HCT116 (cell line): ENCODE measurements around the gene CNPY1. TPM values are rescaled to one million over a fixed set of nuclear protein-coding genes. Genes with fewer than 3 reads are reported as not detected.

Experiments
- ATAC-seq: fragments of 200-7000 bp; cut with Tn5 transposase; 2 replicates; pipeline ENCODE4 v1.9.1; 2020; ENCODE audit warnings: mild to moderate bottlenecking, moderate library complexity
- BruUV-seq: library from RNA; stranded (reverse); fragments of 400-500 nt; replicated peaks from 2 replicates; lab custom pipeline; 2021; lab: Mats Ljungman, UMichigan
- CTCF ChIA-PET: fragments of 300-600 bp; sonication (Branson Sonifier 250); formaldehyde crosslinking; loops from one replicate; lab custom pipeline; 2021; ENCODE audit warnings: antibody characterized with exemption; lab: Charles Lee
- POLR2A ChIA-PET: fragments of 300-600, 350-600 bp; sonication (Branson Sonifier 250); formaldehyde crosslinking; loops from one replicate; lab custom pipeline; 2021; ENCODE audit warnings: antibody characterized with exemption; lab: Charles Lee
- RAD21 ChIA-PET, 2 experiments: fragments of 300-600 bp; sonication (Branson Sonifier 250); formaldehyde crosslinking; loops; one replicate each; lab custom pipeline; 2023; ENCODE audit warnings: low total read pairs in 2 of 2; ENCODE audit not compliant: uncharacterized antibody in 2 of 2, unreplicated experiment in 2 of 2, low non-redundant PET in 1 of 2; lab: Charles Lee
- DNase-seq: peaks from one replicate; pipeline ENCODE4 v3.0.0-alpha.2; 2010; ENCODE audit warnings: low read depth, low spot score
- H2AFZ ChIP-seq: fragments of 200-600 bp; shearing (Covaris generic), sonication (generic); 2 replicates; pipeline ENCODE4 v1.6.1; 2017; ENCODE audit warnings: low read depth, mixed run types, mixed read lengths, antibody characterized with exemption, low read length; ENCODE audit not compliant: poor library complexity, severe bottlenecking
- H3K27ac ChIP-seq: 2 replicates; pipeline ENCODE4 v1.5.1; 2012; ENCODE audit warnings: low read depth, low read length
- H3K27me3 ChIP-seq: fragments of 200-600 bp; sonication (generic); 2 replicates; pipeline ENCODE4 v1.6.1; 2016; ENCODE audit warnings: mixed run types, low read length, mixed read lengths; ENCODE audit not compliant: insufficient read depth
- H3K36me3 ChIP-seq, 2 experiments: fragments of 200-500 bp in 1 of 2; fragments of 200-600 bp in 1 of 2; sonication (Bioruptor generic) in 1 of 2; sonication (generic) in 1 of 2; 2 replicates each; pipeline versions ENCODE4 v1.5.1 to v1.6.1; 2014 to 2016; ENCODE audit warnings: low read length in 2 of 2, inconsistent platforms in 1 of 2, mixed read lengths in 1 of 2, mixed run types in 1 of 2; ENCODE audit not compliant: insufficient read depth in 2 of 2, control insufficient read depth in 1 of 2
- H3K4me1 ChIP-seq, 2 experiments: fragments of 200-600 bp in 1 of 2; sonication (generic) in 1 of 2; 2 replicates each; pipeline versions ENCODE4 v1.5.1 to v1.6.1; 2012 to 2017; ENCODE audit warnings: low read length in 2 of 2, inconsistent platforms in 1 of 2, mild to moderate bottlenecking in 1 of 2, mixed read lengths in 1 of 2, mixed run types in 1 of 2, moderate library complexity in 1 of 2; ENCODE audit not compliant: insufficient read depth in 2 of 2, control insufficient read depth in 1 of 2
- H3K4me2 ChIP-seq: fragments of 200-600 bp; sonication (generic); 2 replicates; pipeline ENCODE4 v1.6.1; 2017; ENCODE audit warnings: mixed run types, low read length, mixed read lengths
- H3K4me3 ChIP-seq, 2 experiments: fragments of 200-600 bp in 1 of 2; sonication (generic) in 1 of 2; replicated peaks in 1 of 2; 2 replicates each; pipeline ENCODE4 v1.5.1; 2011 to 2016; ENCODE audit warnings: low read length in 2 of 2, control low read depth in 1 of 2, low read depth in 1 of 2, mild to moderate bottlenecking in 1 of 2, mixed read lengths in 1 of 2, mixed run types in 1 of 2
- H3K79me2 ChIP-seq: fragments of 200-600 bp; sonication (generic); 2 replicates; pipeline ENCODE4 v1.6.1; 2017; ENCODE audit warnings: mild to moderate bottlenecking, mixed run types, low read length, moderate library complexity, mixed read lengths; ENCODE audit not compliant: insufficient read depth
- H3K9ac ChIP-seq: fragments of 200-600 bp; sonication (generic); 2 replicates; pipeline ENCODE4 v1.6.1; 2016; ENCODE audit warnings: low read length, mixed read lengths
- H3K9me2 ChIP-seq: fragments of 200-600 bp; sonication (generic), shearing (Covaris generic); 2 replicates; pipeline ENCODE4 v1.6.1; 2017; ENCODE audit warnings: mixed run types, mild to moderate bottlenecking, moderate library complexity; ENCODE audit not compliant: insufficient read depth
- H3K9me3 ChIP-seq, 2 experiments: fragments of 200-500 bp in 1 of 2; fragments of 200-600 bp in 1 of 2; sonication (Bioruptor generic) in 1 of 2; sonication (generic) in 1 of 2; 2 replicates each; pipeline ENCODE4 v1.6.1; 2014 to 2017; ENCODE audit warnings: low read length in 2 of 2, mixed read lengths in 2 of 2, inconsistent platforms in 1 of 2, low read depth in 1 of 2, mild to moderate bottlenecking in 1 of 2, mixed run types in 1 of 2, moderate library complexity in 1 of 2; ENCODE audit not compliant: control insufficient read depth in 1 of 2, insufficient read depth in 1 of 2
- H4K20me1 ChIP-seq: fragments of 200-600 bp; sonication (generic), shearing (Covaris generic); 2 replicates; pipeline ENCODE4 v1.6.1; 2017; ENCODE audit warnings: mixed run types, mild to moderate bottlenecking, moderate library complexity; ENCODE audit not compliant: insufficient read depth
- CEBPB ChIP-seq: IDR thresholded peaks from 2 replicates; pipeline ENCODE4 v1.6.1; 2012; ENCODE audit warnings: low read depth
- CTCF ChIP-seq, 3 experiments: fragments of 200-600 bp in 1 of 3; sonication (generic) in 1 of 3; IDR thresholded peaks in 2 of 3; conservative IDR thresholded peaks in 1 of 3; 2 replicates each; pipeline ENCODE4 v1.5.1; 2012 to 2017; ENCODE audit warnings: low read depth in 2 of 3, low read length in 2 of 3, antibody characterized with exemption in 1 of 3, borderline replicate concordance in 1 of 3, control low read depth in 1 of 3, mild to moderate bottlenecking in 1 of 3, mixed read lengths in 1 of 3, mixed run types in 1 of 3, moderate library complexity in 1 of 3; ENCODE audit not compliant: insufficient read depth in 1 of 3
- EZH2 ChIP-seq: fragments of 200-600 bp; sonication (generic); IDR thresholded peaks from 2 replicates; pipeline ENCODE4 v1.6.1; 2017; ENCODE audit warnings: antibody characterized with exemption, mixed run types
- POLR2A ChIP-seq: IDR thresholded peaks from 2 replicates; pipeline ENCODE4 v1.7.0; 2011; ENCODE audit warnings: borderline replicate concordance; ENCODE audit not compliant: insufficient read depth, insufficient read length; ENCODE audit errors: extremely low read depth
- POLR2AphosphoS5 ChIP-seq: IDR thresholded peaks from 2 replicates; pipeline ENCODE4 v1.6.1; 2011; ENCODE audit warnings: mild to moderate bottlenecking, low read depth, low read length, moderate library complexity
- SIN3A ChIP-seq: IDR thresholded peaks from 2 replicates; pipeline ENCODE4 v1.6.1; 2012; ENCODE audit warnings: low read depth
- SP1 ChIP-seq: IDR thresholded peaks from 2 replicates; pipeline ENCODE4 v1.6.1; 2012; ENCODE audit warnings: low read depth
- SRF ChIP-seq: IDR thresholded peaks from 2 replicates; pipeline ENCODE4 v1.6.1; 2012; ENCODE audit warnings: low read depth
- TCF7L2 ChIP-seq: IDR thresholded peaks from 2 replicates; pipeline ENCODE4 v1.7.0; 2011; ENCODE audit warnings: borderline replicate concordance, inconsistent platforms; ENCODE audit not compliant: insufficient read depth, insufficient read length; ENCODE audit errors: extremely low read depth
- YY1 ChIP-seq: IDR thresholded peaks from 2 replicates; pipeline ENCODE4 v1.6.1; 2011; ENCODE audit warnings: low read length, low read depth, moderate library complexity, mild to moderate bottlenecking; ENCODE audit not compliant: insufficient replicate concordance; ENCODE audit errors: extremely low read depth
- ZNF274 ChIP-seq: fragments of 200-500 bp; sonication (Bioruptor generic); IDR thresholded peaks from 2 replicates; pipeline ENCODE4 v1.6.1; 2014; ENCODE audit warnings: mild to moderate bottlenecking, low read depth, low read length, inconsistent platforms
- intact Hi-C: fragments of 100-400 bp; cut with micrococcal nuclease; formaldehyde crosslinking; loops from 2 replicates; pipeline ENCODE4 v1.10.0; 2022
- total RNA-seq: library from RNA; stranded (reverse); gene quantifications from one replicate; pipeline ENCODE4 v1.2.1, GENCODE V29; 2021; ENCODE audit not compliant: unreplicated experiment
- TF ChIP-seq, protein P1 (sequence below): IDR thresholded peaks from 2 replicates; pipeline ENCODE4 v1.6.1; 2012; ENCODE audit warnings: low read depth

Gene CNPY1
- total RNA-seq, 1 experiment from 2014 or later = not detected

- no peak overlapping the region for H3K9ac ChIP-seq
- DNase-seq (no peak), ATAC-seq (no peak)
- H4K20me1 ChIP-seq = no peaks in the 10 kb centered on the region
- H2AFZ ChIP-seq = no peak overlapping the region
- H3K9me2 ChIP-seq = no peaks in the 10 kb centered on the region
- H3K4me1 ChIP-seq = no peaks in the 10 kb centered on the region
- intact Hi-C loops = no loop called here
- no peaks in the 10 kb centered on the region for H3K36me3 ChIP-seq
- ChIA-PET RAD21 (no interaction called here), POLR2A (no interaction called here), CTCF (no interaction called here)
- BruUV-seq = no TSS peak
- TF ChIP-seq CEBPB (no peak), TCF7L2 (no peak), ZNF274 (no peak), SRF (no peak), POLR2A (no peak), YY1 (no peak), EZH2 (no peak), POLR2AphosphoS5 (no peak), CTCF (IDR thresholded peaks at IDR 0.05 in 2 of 3, conservative IDR thresholded peaks at IDR 0.05 in 1 of 3; ENCODE audit: borderline replicate concordance in 1 of 3, insufficient read depth in 1 of 3, low read depth in 2 of 3, low read length in 2 of 3) (no peak), SIN3A (no peak), SP1 (no peak)
- TF ChIP-seq, protein P1, sequence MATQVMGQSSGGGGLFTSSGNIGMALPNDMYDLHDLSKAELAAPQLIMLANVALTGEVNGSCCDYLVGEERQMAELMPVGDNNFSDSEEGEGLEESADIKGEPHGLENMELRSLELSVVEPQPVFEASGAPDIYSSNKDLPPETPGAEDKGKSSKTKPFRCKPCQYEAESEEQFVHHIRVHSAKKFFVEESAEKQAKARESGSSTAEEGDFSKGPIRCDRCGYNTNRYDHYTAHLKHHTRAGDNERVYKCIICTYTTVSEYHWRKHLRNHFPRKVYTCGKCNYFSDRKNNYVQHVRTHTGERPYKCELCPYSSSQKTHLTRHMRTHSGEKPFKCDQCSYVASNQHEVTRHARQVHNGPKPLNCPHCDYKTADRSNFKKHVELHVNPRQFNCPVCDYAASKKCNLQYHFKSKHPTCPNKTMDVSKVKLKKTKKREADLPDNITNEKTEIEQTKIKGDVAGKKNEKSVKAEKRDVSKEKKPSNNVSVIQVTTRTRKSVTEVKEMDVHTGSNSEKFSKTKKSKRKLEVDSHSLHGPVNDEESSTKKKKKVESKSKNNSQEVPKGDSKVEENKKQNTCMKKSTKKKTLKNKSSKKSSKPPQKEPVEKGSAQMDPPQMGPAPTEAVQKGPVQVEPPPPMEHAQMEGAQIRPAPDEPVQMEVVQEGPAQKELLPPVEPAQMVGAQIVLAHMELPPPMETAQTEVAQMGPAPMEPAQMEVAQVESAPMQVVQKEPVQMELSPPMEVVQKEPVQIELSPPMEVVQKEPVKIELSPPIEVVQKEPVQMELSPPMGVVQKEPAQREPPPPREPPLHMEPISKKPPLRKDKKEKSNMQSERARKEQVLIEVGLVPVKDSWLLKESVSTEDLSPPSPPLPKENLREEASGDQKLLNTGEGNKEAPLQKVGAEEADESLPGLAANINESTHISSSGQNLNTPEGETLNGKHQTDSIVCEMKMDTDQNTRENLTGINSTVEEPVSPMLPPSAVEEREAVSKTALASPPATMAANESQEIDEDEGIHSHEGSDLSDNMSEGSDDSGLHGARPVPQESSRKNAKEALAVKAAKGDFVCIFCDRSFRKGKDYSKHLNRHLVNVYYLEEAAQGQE = no peak
- H3K27me3 ChIP-seq = no peaks in the 10 kb centered on the region
- H3K27ac ChIP-seq = no peak overlapping the region
- H3K4me3 ChIP-seq = no peak overlapping the region
- H3K9me3 ChIP-seq = no peaks in the 10 kb centered on the region
- H3K79me2 ChIP-seq = no peaks in the 10 kb centered on the region
- no peak overlapping the region for H3K4me2 ChIP-seq
These were observed 19.9 kb upstream of the CNPY1 start for GRCh38 chr7:155566011-155566836.
